CD14-positive monocyte (primary cell): Measurements from ENCODE around the gene MTA1. TPM values are rescaled to one million over a fixed set of nuclear protein-coding genes. Genes with fewer than 3 reads are reported as not detected.

Experiments used
- DNase-seq, 3 donors: peaks; one replicate each; pipeline ENCODE4 v3.0.0-alpha.2; 2011 to 2022
- H2AFZ ChIP-seq: 2 replicates; pipeline ENCODE4 v1.6.0; 2012; ENCODE audit warnings: mild to moderate bottlenecking, low read depth, low read length, inconsistent platforms; ENCODE audit not compliant: insufficient read depth, poor library complexity, severe bottlenecking
- H3K27ac ChIP-seq, 2 donors: 1 replicate in 1 of 2; 2 replicates in 1 of 2; pipeline ENCODE4 v1.5.1; 2012 to 2013; ENCODE audit warnings: low read length in 2 of 2, control low read depth in 1 of 2, inconsistent platforms in 1 of 2, low read depth in 1 of 2, mild to moderate bottlenecking in 1 of 2
- H3K27me3 ChIP-seq, 2 donors: one replicate each; pipeline versions ENCODE4 v1.6.0 to v1.6.1; 2011 to 2013; ENCODE audit warnings: low read length in 2 of 2; ENCODE audit not compliant: control insufficient read depth in 2 of 2, insufficient read depth in 2 of 2
- H3K36me3 ChIP-seq, 2 donors: replicated peaks in 1 of 2; 1 replicate in 1 of 2; 2 replicates in 1 of 2; pipeline versions ENCODE4 v1.5.1 to v1.6.1; 2012 to 2013; ENCODE audit warnings: low read length in 2 of 2, control low read depth in 1 of 2, inconsistent platforms in 1 of 2, mild to moderate bottlenecking in 1 of 2; ENCODE audit not compliant: insufficient read depth in 2 of 2, control insufficient read depth in 1 of 2
- H3K4me1 ChIP-seq, 2 donors: 1 replicate in 1 of 2; 2 replicates in 1 of 2; pipeline versions ENCODE4 v1.5.1 to v1.6.1; 2012 to 2013; ENCODE audit warnings: low read length in 2 of 2, control low read depth in 1 of 2, inconsistent platforms in 1 of 2, mild to moderate bottlenecking in 1 of 2, moderate library complexity in 1 of 2; ENCODE audit not compliant: insufficient read depth in 2 of 2, control insufficient read depth in 1 of 2
- H3K4me2 ChIP-seq: replicated peaks from 2 replicates; pipeline ENCODE3; 2012; ENCODE audit warnings: low read length, moderate library complexity, mild to moderate bottlenecking; ENCODE audit not compliant: poor library complexity, severe bottlenecking; ENCODE audit errors: extremely low read depth
- H3K4me3 ChIP-seq, 3 experiments: fragments of 200-600 bp in 1 of 3; sonication (generic) in 1 of 3; replicated peaks in 1 of 3; 1 replicate in 2 of 3; 2 replicates in 1 of 3; pipeline ENCODE4 v1.5.1; 2011 to 2013; ENCODE audit warnings: low read length in 3 of 3, mild to moderate bottlenecking in 3 of 3, control low read depth in 2 of 3, low read depth in 2 of 3, inconsistent platforms in 1 of 3, moderate library complexity in 1 of 3
- H3K79me2 ChIP-seq: 2 replicates; pipeline ENCODE4 v1.6.0; 2012; ENCODE audit warnings: mild to moderate bottlenecking, control low read depth, inconsistent platforms, low read length, moderate library complexity; ENCODE audit not compliant: insufficient read depth
- H3K9ac ChIP-seq: 2 replicates; pipeline ENCODE4 v1.6.0; 2017; ENCODE audit warnings: low read length, mild to moderate bottlenecking; ENCODE audit not compliant: insufficient read depth, poor library complexity, severe bottlenecking
- H3K9me3 ChIP-seq, 2 donors: replicated peaks in 1 of 2; 1 replicate in 1 of 2; 2 replicates in 1 of 2; pipeline versions ENCODE4 v1.5.1 to v1.6.1; 2012 to 2013; ENCODE audit warnings: low read length in 2 of 2, control low read depth in 1 of 2; ENCODE audit not compliant: control insufficient read depth in 1 of 2, insufficient read depth in 1 of 2
- H4K20me1 ChIP-seq: 2 replicates; pipeline ENCODE4 v1.6.0; 2012; ENCODE audit warnings: mild to moderate bottlenecking, low read length, control low read depth, moderate library complexity; ENCODE audit not compliant: insufficient read depth
- H3K27ac Mint-ChIP-seq, 7 donors: one replicate each; pipeline ENCODE4 v1.8.0; 2020; ENCODE audit warnings: mild to moderate bottlenecking in 7 of 7, mixed read lengths in 7 of 7, moderate library complexity in 6 of 7, inconsistent platforms in 2 of 7
- H3K27me3 Mint-ChIP-seq, 3 donors: one replicate each; pipeline ENCODE4 v1.8.0; 2021 to 2022; ENCODE audit warnings: low read depth in 3 of 3, mild to moderate bottlenecking in 3 of 3, mixed read lengths in 3 of 3, moderate library complexity in 3 of 3, inconsistent platforms in 1 of 3
- H3K36me3 Mint-ChIP-seq, 2 donors: one replicate each; pipeline ENCODE4 v1.8.0; 2020; ENCODE audit warnings: mixed read lengths in 2 of 2, inconsistent platforms in 1 of 2, mild to moderate bottlenecking in 1 of 2
- H3K4me1 Mint-ChIP-seq: one replicate; pipeline ENCODE4 v1.8.0; 2020; ENCODE audit warnings: mild to moderate bottlenecking, mixed read lengths
- H3K4me3 Mint-ChIP-seq, 2 donors: one replicate each; pipeline ENCODE4 v1.8.0; 2020; ENCODE audit warnings: mild to moderate bottlenecking in 2 of 2, mixed read lengths in 2 of 2, moderate library complexity in 1 of 2
- H3K9me3 Mint-ChIP-seq, 7 donors: one replicate each; pipeline ENCODE4 v1.8.0; 2020 to 2022; ENCODE audit warnings: mixed read lengths in 7 of 7, mild to moderate bottlenecking in 6 of 7, moderate library complexity in 6 of 7, inconsistent platforms in 2 of 7
- CTCF ChIP-seq: fragments of 200-600 bp; IDR thresholded peaks from one replicate; pipeline ENCODE4 v1.8.0; 2022; ENCODE audit warnings: antibody characterized with exemption, mild to moderate bottlenecking
- WGBS: methylation state at CpG from one replicate; pipeline ENCODE4 v1.1.5; 2013; ENCODE audit warnings: missing lambda C conversion rate; ENCODE audit not compliant: insufficient coverage; 5-methylcytosine and 5-hydroxymethylcytosine counted together
- intact Hi-C, 2 donors: fragments of 100-400 bp; cut with micrococcal nuclease; formaldehyde crosslinking; loops; one replicate each; pipeline versions ENCODE4 v1.15.0 to v1.15.1; 2023
- polyA plus RNA-seq, 3 donors: library from polyadenylated mRNA; depleted of rRNA in 1 of 3; unstranded in 2 of 3; stranded (reverse) in 1 of 3; fragments of 300-500 nt in 2 of 3; fragments of >200 nt in 1 of 3; fragmentation: Illumina TruSeq in 2 of 3; gene quantifications; 1 replicate in 2 of 3; 2 replicates in 1 of 3; pipeline ENCODE4 v1.2.3, GENCODE V29; 2012 to 2021

MTA1 gene
- polyA plus RNA-seq, 3 donors = 0.91 to 102 (median 2.0) TPM

- Histone ChIP-seq H3K4me3 (peak overlapping the region in 1 of 3 experiments; percentile 60), H2AFZ (no peak overlapping the region), H3K79me2 (no peaks in the 10 kb centered on the region), H3K4me2 (peak overlapping the region; percentile 76), H3K9ac (peak overlapping the region; percentile 12), H3K4me1 (peaks cover 41 to 54% of the 10 kb centered on the region in 2 donors), H3K27me3 (peaks cover 4 to 41% of the 10 kb centered on the region in 2 donors), H3K9me3 (no peaks in the 10 kb centered on the region), H3K27ac (no peak overlapping the region), H4K20me1 (no peaks in the 10 kb centered on the region), H3K36me3 (no peaks in the 10 kb centered on the region)
- Mint-ChIP-seq H3K36me3 (peaks cover 0 to 6% of the 10 kb centered on the region in 2 donors), H3K4me1 (peaks cover 36% of the 10 kb centered on the region), H3K27me3 (peaks cover 41 to 55% (median 50%) of the 10 kb centered on the region in 3 donors), H3K27ac (no peak overlapping the region), H3K9me3 (peaks cover 0 to 4% (median 0%) of the 10 kb centered on the region in 7 donors), H3K4me3 (peak overlapping the region; percentile 41 to 78)
- no peak for TF ChIP-seq CTCF
- WGBS = 90% methylated on average over 16 of the region's 17 CpGs
- intact Hi-C loops = no loop called here
- no peak for DNase-seq
Measured at GRCh38 chr14:105411985-105412770, 7.4 kb upstream of the MTA1 start.

- peaks cover 36% of the 10 kb centered on the region for H3K4me1 Mint-ChIP-seq
- WGBS = 92% methylated on average over 4 of the region's 8 CpGs
- no peak overlapping the region for H3K4me3 ChIP-seq
- no peaks in the 10 kb centered on the region for H4K20me1 ChIP-seq
- no peaks in the 10 kb centered on the region for H3K36me3 ChIP-seq
- TF ChIP-seq CTCF = no peak
- H3K27me3 Mint-ChIP-seq = peaks cover 41 to 55% (median 50%) of the 10 kb centered on the region in 3 donors
- intact Hi-C loops = no loop called here
- H3K4me3 Mint-ChIP-seq = peak overlapping the region in 1 of 2 donors; percentile 78
- no peak for DNase-seq
- H3K9me3 ChIP-seq = no peaks in the 10 kb centered on the region
- peaks cover 0 to 6% of the 10 kb centered on the region in 2 donors for H3K36me3 Mint-ChIP-seq
- no peak overlapping the region for H3K27ac ChIP-seq
- no peak overlapping the region for H3K4me2 ChIP-seq
- H3K27ac Mint-ChIP-seq = no peak overlapping the region
- H3K27me3 ChIP-seq = peaks cover 4 to 41% of the 10 kb centered on the region in 2 donors
- H3K9ac ChIP-seq = no peak overlapping the region
- no peaks in the 10 kb centered on the region for H3K79me2 ChIP-seq
- H2AFZ ChIP-seq = no peak overlapping the region
- peaks cover 0 to 5% (median 0%) of the 10 kb centered on the region in 7 donors for H3K9me3 Mint-ChIP-seq
- H3K4me1 ChIP-seq = peaks cover 40 to 53% of the 10 kb centered on the region in 2 donors
Measured at GRCh38 chr14:105412771-105413543, 6.7 kb upstream of the MTA1 start.
